ENCODE results near the gene SLC2A4. TPM values are rescaled to one million over a fixed set of nuclear protein-coding genes. Genes with fewer than 3 reads are reported as not detected.

The SLC2A4 gene
- total and polyA plus RNA-seq, 2 donors (not counting 1 experiment from before 2014, with no cell fraction given), result under 0.01 to 0.19 TPM

- Histone ChIP-seq H3K4me2 (ENCODE audit: extremely low read depth, insufficient read depth, low read length) (no peak overlapping the region), H3K27me3 (ENCODE audit: control insufficient read depth, insufficient read depth, low read length) (no peaks in the 10 kb centered on the region), H4K20me1 (ENCODE audit: control insufficient read depth, extremely low read depth, insufficient read depth, low read length) (no peaks in the 10 kb centered on the region), H3K27ac (ENCODE audit: insufficient read depth, low read length) (no peak overlapping the region), H3K9ac (ENCODE audit: insufficient read depth, low read length) (no peak overlapping the region), H3K4me3 (replicated peaks in 1 of 4; ENCODE audit: control extremely low read depth in 1 of 4, insufficient read depth in 1 of 4, low read depth in 3 of 4, low read length in 4 of 4) (no peak overlapping the region), H3K36me3 (ENCODE audit: control insufficient read depth, insufficient read depth, low read length) (peaks cover 1% of the 10 kb centered on the region), H2AFZ (ENCODE audit: low read length) (no peak overlapping the region), H3K79me2 (ENCODE audit: control insufficient read depth, insufficient read depth, low read length) (no peaks in the 10 kb centered on the region), H3K9me3 (ENCODE audit: control insufficient read depth, insufficient read depth, low read depth, low read length) (no peaks in the 10 kb centered on the region), H3K4me1 (ENCODE audit: control insufficient read depth, extremely low read depth, insufficient read depth, low read length) (peaks cover 3% of the 10 kb centered on the region)
- TF ChIP-seq CTCF (conservative IDR thresholded peaks at IDR 0.05 in 1 of 2, IDR thresholded peaks at IDR 0.05 in 1 of 2; ENCODE audit: low read depth in 1 of 2, low read length in 2 of 2) (no peak), EZH2 (IDR thresholded peaks at IDR 0.05; ENCODE audit: low read length, missing control alignments) (no peak)
- no peak for DNase-seq (ENCODE audit: low read depth in 2 of 2)
Observed at GRCh38 chr17:7260151-7260550, 21.4 kb upstream of the SLC2A4 start.

GRCh38 chr17:7260651-7261378 lies 20.7 kb upstream of the SLC2A4 start:
- Histone ChIP-seq H3K27ac (ENCODE audit: insufficient read depth, low read length) (no peak overlapping the region), H3K9me3 (ENCODE audit: control insufficient read depth, insufficient read depth, low read depth, low read length) (no peaks in the 10 kb centered on the region), H3K36me3 (ENCODE audit: control insufficient read depth, insufficient read depth, low read length) (peaks cover 1% of the 10 kb centered on the region), H3K4me2 (ENCODE audit: extremely low read depth, insufficient read depth, low read length) (no peak overlapping the region), H2AFZ (ENCODE audit: low read length) (peak overlapping the region; percentile 29), H4K20me1 (ENCODE audit: control insufficient read depth, extremely low read depth, insufficient read depth, low read length) (no peaks in the 10 kb centered on the region), H3K79me2 (ENCODE audit: control insufficient read depth, insufficient read depth, low read length) (no peaks in the 10 kb centered on the region), H3K4me3 (replicated peaks in 1 of 4; ENCODE audit: control extremely low read depth in 1 of 4, insufficient read depth in 1 of 4, low read depth in 3 of 4, low read length in 4 of 4) (peak overlapping the region in 1 of 4 experiments; percentile 32), H3K27me3 (ENCODE audit: control insufficient read depth, insufficient read depth, low read length) (no peaks in the 10 kb centered on the region), H3K9ac (ENCODE audit: insufficient read depth, low read length) (no peak overlapping the region), H3K4me1 (ENCODE audit: control insufficient read depth, extremely low read depth, insufficient read depth, low read length) (peaks cover 3% of the 10 kb centered on the region)
- TF ChIP-seq EZH2 (IDR thresholded peaks at IDR 0.05; ENCODE audit: low read length, missing control alignments), result no peak
- no peak for TF ChIP-seq CTCF (conservative IDR thresholded peaks at IDR 0.05 in 1 of 2, IDR thresholded peaks at IDR 0.05 in 1 of 2; ENCODE audit: low read depth in 1 of 2, low read length in 2 of 2)
- no peak for DNase-seq (ENCODE audit: low read depth in 2 of 2)

- peak overlapping the region; percentile 29 for H2AFZ ChIP-seq (ENCODE audit: low read length)
- H3K36me3 ChIP-seq (ENCODE audit: control insufficient read depth, insufficient read depth, low read length), result peaks cover 1% of the 10 kb centered on the region
- no peaks in the 10 kb centered on the region for H4K20me1 ChIP-seq (ENCODE audit: control insufficient read depth, extremely low read depth, insufficient read depth, low read length)
- H3K4me3 ChIP-seq (replicated peaks in 1 of 4; ENCODE audit: control extremely low read depth in 1 of 4, insufficient read depth in 1 of 4, low read depth in 3 of 4, low read length in 4 of 4), result peak overlapping the region in 1 of 4 experiments; percentile 32
- no peak for DNase-seq (ENCODE audit: low read depth in 2 of 2)
- no peak overlapping the region for H3K9ac ChIP-seq (ENCODE audit: insufficient read depth, low read length)
- H3K27ac ChIP-seq (ENCODE audit: insufficient read depth, low read length), result no peak overlapping the region
- H3K4me2 ChIP-seq (ENCODE audit: extremely low read depth, insufficient read depth, low read length), result peak overlapping the region; percentile 35
- H3K9me3 ChIP-seq (ENCODE audit: control insufficient read depth, insufficient read depth, low read depth, low read length), result no peaks in the 10 kb centered on the region
- H3K27me3 ChIP-seq (ENCODE audit: control insufficient read depth, insufficient read depth, low read length), result no peaks in the 10 kb centered on the region
- TF ChIP-seq EZH2 (IDR thresholded peaks at IDR 0.05; ENCODE audit: low read length, missing control alignments) (peak; percentile 74), CTCF (conservative IDR thresholded peaks at IDR 0.05 in 1 of 2, IDR thresholded peaks at IDR 0.05 in 1 of 2; ENCODE audit: low read depth in 1 of 2, low read length in 2 of 2) (no peak)
- H3K79me2 ChIP-seq (ENCODE audit: control insufficient read depth, insufficient read depth, low read length), result no peaks in the 10 kb centered on the region
- H3K4me1 ChIP-seq (ENCODE audit: control insufficient read depth, extremely low read depth, insufficient read depth, low read length), result peaks cover 3% of the 10 kb centered on the region
Observed at GRCh38 chr17:7261379-7262191, 19.9 kb upstream of the SLC2A4 start.
